SK-N-SH treated with all-trans-retinoic acid at 6 μM for 48 hours (cell line): ENCODE results near the gene CABP1.

Source experiments
- BACH2 ChIP-seq: fragments of 250-450 bp; sonication (Bioruptor Pico); IDR thresholded peaks from 2 replicates; pipeline ENCODE4 v1.9.0; 2021; ENCODE audit warnings: mild to moderate bottlenecking, borderline replicate concordance
- ISL1 ChIP-seq: fragments of 250-450 bp; sonication (Bioruptor Pico); IDR thresholded peaks from 2 replicates; pipeline ENCODE4 v2.1.2; 2022; ENCODE audit warnings: mild to moderate bottlenecking, moderate library complexity
- TOX ChIP-seq: fragments of 250-450 bp; sonication (Bioruptor Pico); IDR thresholded peaks from 2 replicates; pipeline ENCODE4 v1.8.0; 2021; ENCODE audit warnings: mild to moderate bottlenecking, moderate library complexity, borderline replicate concordance
- TSHZ2 ChIP-seq: fragments of 250-450 bp; sonication (Bioruptor Pico); IDR thresholded peaks from 2 replicates; pipeline ENCODE4 v1.5.0; 2020; ENCODE audit warnings: mild to moderate bottlenecking, moderate library complexity
- TF ChIP-seq, protein P1 (sequence below): fragments of 250-450 bp; sonication (Bioruptor Pico); IDR thresholded peaks from 2 replicates; pipeline ENCODE4 v1.5.1; 2020; ENCODE audit warnings: low read depth, mild to moderate bottlenecking, moderate library complexity

DNA sequence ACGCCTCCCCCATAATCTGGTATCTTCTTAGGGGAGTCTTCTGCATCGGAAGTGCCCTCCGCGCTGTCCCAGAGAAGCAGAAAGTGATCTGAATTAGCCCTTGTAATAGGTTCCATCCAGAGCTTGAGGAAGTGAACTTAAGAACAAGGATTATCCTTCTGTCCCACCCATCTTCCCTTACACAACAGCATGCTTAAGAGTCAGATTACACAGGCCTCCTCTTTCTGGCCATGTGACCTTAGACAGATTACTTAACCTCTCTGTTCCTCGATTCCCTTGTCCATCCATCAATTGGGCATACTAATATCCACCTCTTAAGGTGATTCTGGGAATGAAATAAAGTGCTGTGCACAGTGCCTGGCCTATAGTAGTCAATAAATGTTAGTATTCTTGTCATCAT, 11.4 kb downstream of the CABP1 start:
- TF ChIP-seq TOX (CRISPR knock-in tag) (no peak), ISL1 (no peak), TSHZ2 (CRISPR knock-in tag) (no peak), BACH2 (no peak)
- TF ChIP-seq, protein P1, sequence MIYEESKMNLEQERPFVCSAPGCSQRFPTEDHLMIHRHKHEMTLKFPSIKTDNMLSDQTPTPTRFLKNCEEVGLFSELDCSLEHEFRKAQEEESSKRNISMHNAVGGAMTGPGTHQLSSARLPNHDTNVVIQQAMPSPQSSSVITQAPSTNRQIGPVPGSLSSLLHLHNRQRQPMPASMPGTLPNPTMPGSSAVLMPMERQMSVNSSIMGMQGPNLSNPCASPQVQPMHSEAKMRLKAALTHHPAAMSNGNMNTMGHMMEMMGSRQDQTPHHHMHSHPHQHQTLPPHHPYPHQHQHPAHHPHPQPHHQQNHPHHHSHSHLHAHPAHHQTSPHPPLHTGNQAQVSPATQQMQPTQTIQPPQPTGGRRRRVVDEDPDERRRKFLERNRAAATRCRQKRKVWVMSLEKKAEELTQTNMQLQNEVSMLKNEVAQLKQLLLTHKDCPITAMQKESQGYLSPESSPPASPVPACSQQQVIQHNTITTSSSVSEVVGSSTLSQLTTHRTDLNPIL (CRISPR knock-in tag), result no peak
